Measurements from ENCODE around the gene CALM3. TPM values are rescaled to one million over a fixed set of nuclear protein-coding genes. Genes with fewer than 3 reads are reported as not detected.

Gene CALM3
- total RNA-seq, 4 donors from 2014 or later: 114 to 155 (median 129) TPM

DNA sequence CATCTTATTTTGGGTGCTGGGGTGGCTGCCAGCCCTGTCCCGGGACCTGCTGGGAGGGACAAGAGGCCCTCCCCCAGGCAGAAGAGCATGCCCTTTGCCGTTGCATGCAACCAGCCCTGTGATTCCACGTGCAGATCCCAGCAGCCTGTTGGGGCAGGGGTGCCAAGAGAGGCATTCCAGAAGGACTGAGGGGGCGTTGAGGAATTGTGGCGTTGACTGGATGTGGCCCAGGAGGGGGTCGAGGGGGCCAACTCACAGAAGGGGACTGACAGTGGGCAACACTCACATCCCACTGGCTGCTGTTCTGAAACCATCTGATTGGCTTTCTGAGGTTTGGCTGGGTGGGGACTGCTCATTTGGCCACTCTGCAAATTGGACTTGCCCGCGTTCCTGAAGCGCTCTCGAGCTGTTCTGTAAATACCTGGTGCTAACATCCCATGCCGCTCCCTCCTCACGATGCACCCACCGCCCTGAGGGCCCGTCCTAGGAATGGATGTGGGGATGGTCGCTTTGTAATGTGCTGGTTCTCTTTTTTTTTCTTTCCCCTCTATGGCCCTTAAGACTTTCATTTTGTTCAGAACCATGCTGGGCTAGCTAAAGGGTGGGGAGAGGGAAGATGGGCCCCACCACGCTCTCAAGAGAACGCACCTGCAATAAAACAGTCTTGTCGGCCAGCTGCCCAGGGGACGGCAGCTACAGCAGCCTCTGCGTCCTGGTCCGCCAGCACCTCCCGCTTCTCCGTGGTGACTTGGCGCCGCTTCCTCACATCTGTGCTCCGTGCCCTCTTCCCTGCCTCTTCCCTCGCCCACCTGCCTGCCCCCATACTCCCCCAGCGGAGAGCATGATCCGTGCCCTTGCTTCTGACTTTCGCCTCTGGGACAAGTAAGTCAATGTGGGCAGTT, 8.6 kb downstream of the CALM3 start:
- no peak for TF ChIP-seq POLR2AphosphoS5 (IDR thresholded peaks at IDR 0.05)
- H3K27me3 ChIP-seq: no peaks in the 10 kb centered on the region
- DNase-seq (ENCODE audit: extremely low spot score): no peak
- 84% methylated on average over 28 of the region's 30 CpGs for WGBS
- no peak overlapping the region for H3K4me3 ChIP-seq
- H3K9me3 ChIP-seq: no peaks in the 10 kb centered on the region
- peaks cover 22 to 41% (median 32%) of the 10 kb centered on the region in 4 donors for H3K4me1 ChIP-seq
- no peak overlapping the region for H3K27ac ChIP-seq (replicated peaks in 1 of 4)
- H3K36me3 ChIP-seq: peaks cover 27 to 57% (median 51%) of the 10 kb centered on the region in 4 donors
- intact Hi-C loops (cut with DNase I): no loop called here

DNA sequence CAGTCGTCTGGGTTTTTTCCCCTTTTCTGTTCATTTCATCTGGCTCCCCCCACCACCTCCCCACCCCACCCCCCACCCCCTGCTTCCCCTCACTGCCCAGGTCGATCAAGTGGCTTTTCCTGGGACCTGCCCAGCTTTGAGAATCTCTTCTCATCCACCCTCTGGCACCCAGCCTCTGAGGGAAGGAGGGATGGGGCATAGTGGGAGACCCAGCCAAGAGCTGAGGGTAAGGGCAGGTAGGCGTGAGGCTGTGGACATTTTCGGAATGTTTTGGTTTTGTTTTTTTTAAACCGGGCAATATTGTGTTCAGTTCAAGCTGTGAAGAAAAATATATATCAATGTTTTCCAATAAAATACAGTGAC, 9.3 kb downstream of the CALM3 start:
- Histone ChIP-seq H3K9me3 (no peaks in the 10 kb centered on the region), H3K4me3 (no peak overlapping the region), H3K4me1 (peaks cover 16 to 35% (median 26%) of the 10 kb centered on the region in 4 donors), H3K27me3 (no peaks in the 10 kb centered on the region), H3K27ac (replicated peaks in 1 of 4) (no peak overlapping the region), H3K36me3 (peaks cover 27 to 55% (median 51%) of the 10 kb centered on the region in 4 donors)
- TF ChIP-seq POLR2A (IDR thresholded peaks at IDR 0.05; ENCODE audit: low read depth) (no peak), EP300 (IDR thresholded peaks at IDR 0.05) (no peak), POLR2AphosphoS5 (IDR thresholded peaks at IDR 0.05) (no peak)
- TF ChIP-seq, protein P1, sequence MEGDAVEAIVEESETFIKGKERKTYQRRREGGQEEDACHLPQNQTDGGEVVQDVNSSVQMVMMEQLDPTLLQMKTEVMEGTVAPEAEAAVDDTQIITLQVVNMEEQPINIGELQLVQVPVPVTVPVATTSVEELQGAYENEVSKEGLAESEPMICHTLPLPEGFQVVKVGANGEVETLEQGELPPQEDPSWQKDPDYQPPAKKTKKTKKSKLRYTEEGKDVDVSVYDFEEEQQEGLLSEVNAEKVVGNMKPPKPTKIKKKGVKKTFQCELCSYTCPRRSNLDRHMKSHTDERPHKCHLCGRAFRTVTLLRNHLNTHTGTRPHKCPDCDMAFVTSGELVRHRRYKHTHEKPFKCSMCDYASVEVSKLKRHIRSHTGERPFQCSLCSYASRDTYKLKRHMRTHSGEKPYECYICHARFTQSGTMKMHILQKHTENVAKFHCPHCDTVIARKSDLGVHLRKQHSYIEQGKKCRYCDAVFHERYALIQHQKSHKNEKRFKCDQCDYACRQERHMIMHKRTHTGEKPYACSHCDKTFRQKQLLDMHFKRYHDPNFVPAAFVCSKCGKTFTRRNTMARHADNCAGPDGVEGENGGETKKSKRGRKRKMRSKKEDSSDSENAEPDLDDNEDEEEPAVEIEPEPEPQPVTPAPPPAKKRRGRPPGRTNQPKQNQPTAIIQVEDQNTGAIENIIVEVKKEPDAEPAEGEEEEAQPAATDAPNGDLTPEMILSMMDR (IDR thresholded peaks at IDR 0.05): no peak
- WGBS: 67% methylated on average over 5 of the region's 5 CpGs
- intact Hi-C loops (cut with DNase I): no loop called here
- DNase-seq (ENCODE audit: extremely low spot score): no peak

DNA sequence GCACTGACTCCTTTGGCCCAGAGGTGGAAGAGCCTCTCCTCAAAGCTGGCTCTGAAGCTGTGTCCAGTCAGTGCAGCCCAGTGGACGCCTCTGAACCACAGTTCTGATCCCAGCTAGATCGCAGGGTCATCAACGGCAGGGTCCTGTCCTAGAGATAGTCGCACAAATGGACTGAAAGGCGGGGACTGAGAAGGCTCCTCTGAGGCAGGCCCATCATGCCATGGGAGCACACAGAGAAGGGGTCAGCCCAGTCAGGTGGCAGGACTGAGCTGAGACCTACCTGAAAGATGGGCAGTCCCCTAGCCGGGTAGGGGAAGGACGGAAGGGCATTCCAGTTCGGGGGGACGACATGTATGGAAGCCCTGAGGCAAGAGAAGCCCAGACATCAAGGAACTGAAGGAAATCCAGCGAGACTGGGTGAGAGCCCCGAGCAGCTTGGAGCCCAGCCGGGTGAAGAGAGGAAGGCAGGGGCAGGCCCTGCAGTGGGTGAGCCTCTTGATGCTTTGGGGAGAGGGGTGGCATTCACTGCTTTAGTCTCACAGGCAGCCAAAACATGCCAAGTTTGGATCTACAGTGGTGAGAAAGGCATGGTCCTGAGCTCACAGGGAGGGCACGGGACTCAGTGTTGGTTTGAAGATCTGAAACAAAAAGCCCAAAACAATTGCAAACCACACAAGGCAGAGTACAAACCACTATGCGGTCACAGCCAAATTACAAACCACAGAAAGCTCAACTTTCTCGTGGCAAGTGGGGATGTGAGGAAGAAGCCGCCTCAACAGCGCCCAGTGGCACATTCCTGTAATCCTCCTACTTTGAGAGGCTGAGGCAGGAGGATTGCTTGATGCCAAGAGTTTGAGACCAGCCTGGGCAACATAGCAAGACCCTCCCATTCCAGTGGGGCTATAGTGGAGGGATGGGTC, 10.0 kb downstream of the CALM3 start:
- no peak for TF ChIP-seq POLR2AphosphoS5 (IDR thresholded peaks at IDR 0.05)
- TF ChIP-seq EP300 (IDR thresholded peaks at IDR 0.05): no peak
- TF ChIP-seq POLR2A (IDR thresholded peaks at IDR 0.05; ENCODE audit: low read depth): no peak
- TF ChIP-seq, protein P1 (IDR thresholded peaks at IDR 0.05): no peak
- Histone ChIP-seq H3K4me3 (no peak overlapping the region), H3K4me1 (peaks cover 14 to 28% (median 22%) of the 10 kb centered on the region in 4 donors), H3K27ac (replicated peaks in 1 of 4) (no peak overlapping the region), H3K27me3 (no peaks in the 10 kb centered on the region), H3K9me3 (no peaks in the 10 kb centered on the region), H3K36me3 (peaks cover 27 to 50% (median 44%) of the 10 kb centered on the region in 4 donors)
- 79% methylated on average over 15 of the region's 17 CpGs for WGBS
- intact Hi-C loops (cut with DNase I): no loop called here
- DNase-seq (ENCODE audit: extremely low spot score): no peak

DNA sequence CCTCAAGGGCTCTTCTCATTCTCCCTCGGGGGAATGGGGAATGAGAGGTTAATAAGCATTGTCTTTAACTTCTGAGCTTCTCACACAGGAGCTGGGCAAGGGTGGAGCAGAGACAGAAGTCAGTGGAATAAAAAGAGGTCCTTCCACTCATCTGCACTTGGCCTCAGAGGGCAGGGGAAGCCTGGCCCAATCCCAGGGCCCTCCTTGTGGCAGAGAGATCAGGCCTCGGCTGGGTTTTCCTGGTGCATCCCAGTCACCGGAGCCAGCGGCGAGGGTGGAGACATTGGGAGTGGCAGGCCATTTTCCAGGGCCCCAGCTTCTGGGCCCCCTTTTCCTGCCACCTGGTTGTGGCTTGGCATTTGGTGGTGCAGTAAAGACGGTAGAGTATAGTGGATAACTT, 10.6 kb downstream of the CALM3 start:
- Histone ChIP-seq H3K4me1 (peaks cover 9 to 28% (median 23%) of the 10 kb centered on the region in 4 donors), H3K27ac (replicated peaks in 1 of 4) (no peak overlapping the region), H3K36me3 (peaks cover 27 to 44% (median 39%) of the 10 kb centered on the region in 4 donors), H3K4me3 (no peak overlapping the region), H3K27me3 (no peaks in the 10 kb centered on the region), H3K9me3 (no peaks in the 10 kb centered on the region)
- intact Hi-C loops (cut with DNase I): no loop called here
- no peak for DNase-seq (ENCODE audit: extremely low spot score)
- WGBS: 73% methylated on average over 6 of the region's 6 CpGs
- no peak for TF ChIP-seq POLR2AphosphoS5 (IDR thresholded peaks at IDR 0.05)
- TF ChIP-seq EP300 (IDR thresholded peaks at IDR 0.05): no peak
- no peak for TF ChIP-seq POLR2A (IDR thresholded peaks at IDR 0.05; ENCODE audit: low read depth)
- TF ChIP-seq, protein P1 (IDR thresholded peaks at IDR 0.05): no peak

DNA sequence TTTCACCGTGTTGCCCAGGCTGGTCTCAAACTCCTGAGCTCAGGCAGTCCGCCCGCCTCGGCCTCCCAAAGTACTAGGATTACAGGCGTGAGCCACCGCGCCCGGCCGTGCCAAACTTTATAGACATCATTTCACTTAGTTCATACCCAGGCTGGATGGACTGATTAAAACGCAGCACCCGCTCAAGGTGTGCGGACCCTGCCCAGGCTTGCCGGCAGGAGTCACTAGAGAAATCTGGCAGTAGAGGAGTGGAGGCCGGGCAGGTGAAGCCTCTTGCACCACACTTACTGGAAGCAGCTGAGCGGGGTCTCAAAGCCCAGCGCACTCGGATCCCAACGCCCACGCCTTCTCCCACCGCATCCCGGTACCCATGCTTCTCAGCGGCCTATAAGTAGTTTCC, 12.4 kb downstream of the CALM3 start:
- no peak overlapping the region for H3K27ac ChIP-seq (replicated peaks in 1 of 4)
- H3K4me3 ChIP-seq: no peak overlapping the region
- DNase-seq (ENCODE audit: extremely low spot score): no peak
- TF ChIP-seq, protein P1 (IDR thresholded peaks at IDR 0.05): no peak
- TF ChIP-seq EP300 (IDR thresholded peaks at IDR 0.05) (no peak), POLR2AphosphoS5 (IDR thresholded peaks at IDR 0.05) (no peak), POLR2A (IDR thresholded peaks at IDR 0.05; ENCODE audit: low read depth) (no peak)
- no peaks in the 10 kb centered on the region for H3K27me3 ChIP-seq
- H3K4me1 ChIP-seq: peaks cover 20 to 34% (median 29%) of the 10 kb centered on the region in 4 donors
- peaks cover 19 to 26% (median 22%) of the 10 kb centered on the region in 4 donors for H3K36me3 ChIP-seq
- no peaks in the 10 kb centered on the region for H3K9me3 ChIP-seq
- intact Hi-C loops (cut with DNase I): no loop called here
- WGBS: 91% methylated on average over 21 of the region's 22 CpGs

All from esophagus muscularis mucosa (tissue), 4 donors.